B cell (primary cell): ENCODE measurements around the gene SLC39A1. TPM values are rescaled to one million over a fixed set of nuclear protein-coding genes. Genes with fewer than 3 reads are reported as not detected.
"Not testable (repeated sequence)": the region's sequence is repeated elsewhere in the genome, so short reads cannot be mapped to it uniquely, and the experiment has no call there.

Experiments
- ATAC-seq: fragments of 200-7000 bp; cut with Tn5 transposase; one replicate; pipeline ENCODE4 v1.10.0; 2021; ENCODE audit warnings: low read depth, mild to moderate bottlenecking, moderate number of reproducible peaks, moderate library complexity
- CTCF ChIA-PET: fragments of 350-600 bp; sonication (Branson Sonifier 250); formaldehyde crosslinking; loops from one replicate; lab custom pipeline; 2021; ENCODE audit warnings: antibody characterized with exemption, inconsistent platforms; lab: Charles Lee
- POLR2A ChIA-PET: fragments of 350-600 bp; sonication (Branson Sonifier 250); formaldehyde crosslinking; loops from one replicate; lab custom pipeline; 2021; ENCODE audit warnings: antibody characterized with exemption; lab: Charles Lee
- DNase-seq: peaks from one replicate; pipeline ENCODE4 v3.0.0; 2013
- H2AFZ ChIP-seq: 2 replicates; pipeline ENCODE4 v1.6.1; 2012; ENCODE audit warnings: mild to moderate bottlenecking, low read depth, low read length; ENCODE audit not compliant: insufficient read depth, poor library complexity, severe bottlenecking
- H3K27ac ChIP-seq, 2 donors: 1 replicate in 1 of 2; 2 replicates in 1 of 2; pipeline ENCODE4 v1.5.1; 2012 to 2013; ENCODE audit warnings: low read length in 2 of 2, mild to moderate bottlenecking in 2 of 2, moderate library complexity in 1 of 2
- H3K27me3 ChIP-seq, 4 experiments: fragments of 200-600 bp in 1 of 4; sonication (generic) in 1 of 4; replicated peaks in 1 of 4; 1 replicate in 2 of 4; 2 replicates in 2 of 4; pipeline versions ENCODE4 v1.6.1 to v1.7.0; 2013 to 2016; ENCODE audit warnings: low read length in 3 of 4, mild to moderate bottlenecking in 2 of 4, mixed read lengths in 1 of 4, moderate library complexity in 1 of 4; ENCODE audit not compliant: insufficient read depth in 4 of 4, control insufficient read depth in 3 of 4; ENCODE audit errors: control extremely low read depth in 1 of 4
- H3K36me3 ChIP-seq, 2 experiments: replicated peaks in 1 of 2; 1 replicate in 1 of 2; 2 replicates in 1 of 2; pipeline versions ENCODE4 v1.6.1 to v1.7.1; 2013; ENCODE audit warnings: low read length in 1 of 2; ENCODE audit not compliant: insufficient read depth in 2 of 2, control insufficient read depth in 1 of 2; ENCODE audit errors: control extremely low read depth in 1 of 2, extremely low read depth in 1 of 2
- H3K4me1 ChIP-seq, 2 donors: fragments of 200-600 bp in 1 of 2; sonication (generic) in 1 of 2; 1 replicate in 1 of 2; 2 replicates in 1 of 2; pipeline versions ENCODE4 v1.5.1 to v1.6.1; 2013 to 2017; ENCODE audit warnings: low read length in 2 of 2; ENCODE audit not compliant: control insufficient read depth in 2 of 2, insufficient read depth in 2 of 2
- H3K4me2 ChIP-seq: replicated peaks from 2 replicates; pipeline ENCODE3; 2012; ENCODE audit warnings: mild to moderate bottlenecking, low read depth, low read length; ENCODE audit not compliant: poor library complexity, severe bottlenecking
- H3K4me3 ChIP-seq, 5 experiments: fragments of 200-600 bp in 1 of 5; sonication (generic) in 1 of 5; 1 replicate in 3 of 5; 2 replicates in 2 of 5; pipeline versions ENCODE4 v1.5.1 to v1.7.0; 2011 to 2016; ENCODE audit warnings: low read length in 4 of 5, mild to moderate bottlenecking in 4 of 5, low read depth in 2 of 5, control low read depth in 1 of 5, moderate library complexity in 1 of 5; ENCODE audit not compliant: insufficient read depth in 1 of 5; ENCODE audit errors: control extremely low read depth in 1 of 5, extremely low read depth in 1 of 5
- H3K79me2 ChIP-seq: fragments of 200-600 bp; sonication (generic); one replicate; pipeline ENCODE4 v1.6.0; 2016; ENCODE audit warnings: low read length; ENCODE audit not compliant: control insufficient read depth, insufficient read depth
- H3K9ac ChIP-seq: fragments of 200-600 bp; sonication (generic); 2 replicates; pipeline ENCODE4 v1.6.1; 2017; ENCODE audit warnings: mild to moderate bottlenecking, low read length, moderate library complexity
- H3K9me3 ChIP-seq, 3 donors: one replicate each; pipeline versions ENCODE4 v1.6.1 to v1.7.1; 2013; ENCODE audit warnings: low read length in 2 of 3; ENCODE audit not compliant: control insufficient read depth in 2 of 3, insufficient read depth in 1 of 3; ENCODE audit errors: control extremely low read depth in 1 of 3
- H4K20me1 ChIP-seq: 2 replicates; pipeline ENCODE4 v1.6.0; 2012; ENCODE audit warnings: mild to moderate bottlenecking, low read length; ENCODE audit not compliant: insufficient read depth, control insufficient read depth, poor library complexity, severe bottlenecking
- H3K27ac Mint-ChIP-seq: one replicate; pipeline ENCODE4 v1.8.0; 2021; ENCODE audit warnings: mixed read lengths
- H3K27me3 Mint-ChIP-seq: one replicate; pipeline ENCODE4 v1.8.0; 2021; ENCODE audit warnings: mixed read lengths
- H3K4me1 Mint-ChIP-seq: one replicate; pipeline ENCODE4 v1.8.0; 2021; ENCODE audit warnings: mixed read lengths
- H3K4me3 Mint-ChIP-seq: one replicate; pipeline ENCODE4 v1.8.0; 2021; ENCODE audit warnings: mixed read lengths
- H3K9me3 Mint-ChIP-seq: one replicate; pipeline ENCODE4 v1.8.0; 2022; ENCODE audit warnings: mixed read lengths; ENCODE audit not compliant: insufficient read depth
- EZH2 ChIP-seq: IDR thresholded peaks from 2 replicates; pipeline ENCODE4 v1.6.1; 2012; ENCODE audit warnings: borderline replicate concordance, low read depth, mild to moderate bottlenecking, moderate library complexity, low read length; ENCODE audit not compliant: insufficient read depth, poor library complexity, severe bottlenecking
- WGBS: methylation state at CpG from one replicate; pipeline ENCODE4 v1.1.5; 2013; ENCODE audit warnings: missing lambda C conversion rate; ENCODE audit not compliant: insufficient coverage; 5-methylcytosine and 5-hydroxymethylcytosine counted together
- intact Hi-C: fragments of 100-400 bp; cut with micrococcal nuclease; formaldehyde crosslinking; loops from one replicate; pipeline ENCODE4 v1.10.0; 2022
- polyA plus RNA-seq: library from polyadenylated mRNA; depleted of rRNA; stranded (reverse); fragments of >200 nt; gene quantifications from 2 replicates; pipeline ENCODE4 v1.2.3, GENCODE V29; 2012
- total RNA-seq, 2 donors: library from RNA; stranded (reverse); fragments of 120-200 nt in 1 of 2; gene quantifications; 1 replicate in 1 of 2; 2 replicates in 1 of 2; pipeline versions ENCODE4 v1.2.3 to v1.2.4, GENCODE V29; 2013 to 2022
- TF ChIP-seq, protein P1 (sequence below): fragments of 200-600 bp; IDR thresholded peaks from one replicate; pipeline ENCODE4 v1.8.0; 2022; ENCODE audit warnings: antibody characterized with exemption, mild to moderate bottlenecking

SLC39A1 gene
- total and polyA plus RNA-seq, 2 donors (not counting 1 experiment from before 2014, with no cell fraction given): 19.3 to 28.1 TPM

DNA sequence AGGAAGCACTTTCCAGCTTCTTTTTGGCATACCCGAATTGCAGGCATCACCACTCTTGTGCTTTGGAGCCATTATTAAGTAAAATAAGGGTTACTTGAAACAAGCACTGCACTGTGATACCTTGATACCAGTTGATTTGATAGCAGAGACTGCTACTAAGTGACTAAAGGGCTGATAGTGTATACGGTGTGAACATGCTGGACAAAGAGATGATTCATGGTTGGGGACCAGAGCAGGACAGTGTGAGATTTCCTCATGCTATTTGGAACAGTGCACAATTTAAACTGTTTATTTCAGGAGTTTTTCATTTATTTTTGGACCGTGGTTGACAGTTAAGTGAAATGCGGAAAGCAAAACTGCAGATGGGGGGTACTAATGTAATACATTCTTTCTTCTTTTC is 37.1 kb upstream of the SLC39A1 start:
- Histone ChIP-seq H4K20me1 (no peaks in the 10 kb centered on the region), H3K27ac (no peak overlapping the region), H3K79me2 (no peaks in the 10 kb centered on the region), H3K4me3 (no peak overlapping the region), H3K9me3 (no peaks in the 10 kb centered on the region), H3K4me1 (no peaks in the 10 kb centered on the region), H2AFZ (no peak overlapping the region), H3K27me3 (no peaks in the 10 kb centered on the region), H3K9ac (no peak overlapping the region), H3K4me2 (no peak overlapping the region), H3K36me3 (peaks cover 1 to 3% of the 10 kb centered on the region in 2 experiments)
- POLR2A ChIA-PET: interaction anchor here (0.7 kb wide), 1 partner anchor 274 kb away, joined by 5 read pairs; no protein-coding TSS in a partner anchor
- Mint-ChIP-seq H3K4me3 (no peak overlapping the region), H3K27me3 (no peaks in the 10 kb centered on the region), H3K9me3 (no peaks in the 10 kb centered on the region), H3K27ac (no peak overlapping the region), H3K4me1 (peaks cover under 1% of the 10 kb centered on the region)
- DNase-seq: no peak
- intact Hi-C loops: no loop called here
- CTCF ChIA-PET: no interaction called here
- no peak for ATAC-seq
- 79% methylated on average over 2 of the region's 4 CpGs for WGBS
- TF ChIP-seq, protein P1, sequence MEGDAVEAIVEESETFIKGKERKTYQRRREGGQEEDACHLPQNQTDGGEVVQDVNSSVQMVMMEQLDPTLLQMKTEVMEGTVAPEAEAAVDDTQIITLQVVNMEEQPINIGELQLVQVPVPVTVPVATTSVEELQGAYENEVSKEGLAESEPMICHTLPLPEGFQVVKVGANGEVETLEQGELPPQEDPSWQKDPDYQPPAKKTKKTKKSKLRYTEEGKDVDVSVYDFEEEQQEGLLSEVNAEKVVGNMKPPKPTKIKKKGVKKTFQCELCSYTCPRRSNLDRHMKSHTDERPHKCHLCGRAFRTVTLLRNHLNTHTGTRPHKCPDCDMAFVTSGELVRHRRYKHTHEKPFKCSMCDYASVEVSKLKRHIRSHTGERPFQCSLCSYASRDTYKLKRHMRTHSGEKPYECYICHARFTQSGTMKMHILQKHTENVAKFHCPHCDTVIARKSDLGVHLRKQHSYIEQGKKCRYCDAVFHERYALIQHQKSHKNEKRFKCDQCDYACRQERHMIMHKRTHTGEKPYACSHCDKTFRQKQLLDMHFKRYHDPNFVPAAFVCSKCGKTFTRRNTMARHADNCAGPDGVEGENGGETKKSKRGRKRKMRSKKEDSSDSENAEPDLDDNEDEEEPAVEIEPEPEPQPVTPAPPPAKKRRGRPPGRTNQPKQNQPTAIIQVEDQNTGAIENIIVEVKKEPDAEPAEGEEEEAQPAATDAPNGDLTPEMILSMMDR: no peak
- TF ChIP-seq EZH2: no peak

DNA sequence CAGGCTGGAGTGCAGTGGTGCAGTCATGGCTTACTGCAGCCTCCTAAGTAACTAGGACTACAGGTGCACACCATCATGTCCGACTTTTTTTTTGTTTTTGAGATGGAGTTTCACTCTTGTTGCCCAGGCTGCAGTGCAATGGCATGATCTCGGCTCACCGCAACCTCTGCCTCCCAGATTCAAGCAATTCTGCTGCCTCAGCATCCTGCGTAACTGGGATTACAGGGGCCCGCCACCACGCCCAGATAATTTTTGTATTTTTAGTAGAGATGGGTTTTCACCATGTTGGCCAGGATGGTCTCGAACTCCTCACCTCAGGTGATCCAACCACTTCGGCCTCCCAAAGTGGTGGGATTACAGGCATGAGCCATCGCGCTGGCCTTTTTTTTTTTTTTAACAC is 33.5 kb upstream of the SLC39A1 start:
- H4K20me1 ChIP-seq, H3K27ac Mint-ChIP-seq, intact Hi-C loops, H3K4me1 Mint-ChIP-seq, CTCF ChIA-PET, H3K9me3 ChIP-seq, H3K27ac ChIP-seq, H3K4me2 ChIP-seq, H2AFZ ChIP-seq, H3K4me3 ChIP-seq, H3K27me3 Mint-ChIP-seq, ATAC-seq, H3K4me3 Mint-ChIP-seq, H3K9me3 Mint-ChIP-seq, DNase-seq, POLR2A ChIA-PET, H3K9ac ChIP-seq, H3K27me3 ChIP-seq: not testable (repeated sequence)
- Histone ChIP-seq H3K36me3 (peaks cover 10 to 31% of the 10 kb centered on the region in 2 experiments), H3K4me1 (peaks cover 12 to 13% of the 10 kb centered on the region in 2 donors), H3K79me2 (peaks cover 11% of the 10 kb centered on the region)
- 100% methylated on average over 4 of the region's 10 CpGs for WGBS
